GM15510 (cell line): Measurements from ENCODE around the gene ULK4.

Source experiments
- POLR2A ChIP-seq: IDR thresholded peaks from 3 replicates; pipeline ENCODE4 v1.6.1; 2011; ENCODE audit warnings: borderline replicate concordance; ENCODE audit not compliant: insufficient read length; ENCODE audit errors: extremely low read depth

Gene ULK4

DNA sequence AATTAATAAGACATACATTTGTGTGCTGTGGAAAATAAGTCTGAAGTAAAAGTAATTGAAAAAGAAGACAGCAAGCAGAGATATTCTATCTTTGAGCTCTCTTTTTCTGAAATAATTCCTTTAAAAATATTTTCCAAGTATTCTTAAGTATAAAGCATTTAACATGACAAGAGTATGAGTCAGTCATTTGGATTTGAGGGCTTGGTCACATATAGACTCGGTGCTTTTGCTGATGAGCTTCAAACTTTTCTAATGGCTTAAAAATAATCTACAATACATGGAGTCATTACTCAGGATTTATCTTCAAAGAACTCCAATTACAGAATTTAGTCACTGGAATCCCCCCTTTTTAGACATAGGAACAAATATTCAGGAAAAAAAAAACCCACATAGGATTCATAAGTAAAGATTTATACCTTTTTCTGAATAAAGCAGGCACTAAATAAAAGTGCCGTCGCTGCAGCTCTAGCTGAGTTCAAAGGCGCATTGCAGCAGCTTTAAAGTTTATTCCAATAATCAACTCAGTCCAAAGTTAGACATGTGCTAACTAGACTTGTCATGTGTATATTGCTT lies 615.1 kb downstream of the ULK4 start:
- TF ChIP-seq POLR2A = no peak

- no peak for TF ChIP-seq POLR2A
Observed at GRCh38 chr3:41345788-41346187, 616.1 kb downstream of the ULK4 start.

- no peak for TF ChIP-seq POLR2A
Observed at GRCh38 chr3:41339758-41340157, 622.1 kb downstream of the ULK4 start.

- TF ChIP-seq POLR2A = no peak
Observed at GRCh38 chr3:41338276-41338675, 623.6 kb downstream of the ULK4 start.

DNA sequence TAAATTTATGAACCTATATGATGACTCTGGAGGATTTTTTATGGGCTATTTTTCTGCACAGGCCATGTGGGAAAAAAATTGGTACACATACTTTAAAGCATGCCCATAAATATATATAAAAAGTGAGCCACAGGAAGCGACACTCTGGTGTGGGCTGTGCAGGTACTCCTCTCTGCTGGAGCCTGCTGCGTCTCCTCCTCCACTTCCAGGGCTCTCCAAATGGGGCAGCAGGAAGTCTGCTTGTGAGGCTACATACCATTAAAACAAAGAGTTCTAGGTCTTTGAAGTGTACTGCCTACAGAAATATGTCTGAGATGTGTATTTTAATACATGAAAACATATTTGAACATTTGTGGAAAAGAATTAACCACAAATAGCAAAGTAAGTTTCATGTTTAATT lies 627.5 kb downstream of the ULK4 start:
- no peak for TF ChIP-seq POLR2A

- no peak for TF ChIP-seq POLR2A
Observed at GRCh38 chr3:41331041-41331440, 630.9 kb downstream of the ULK4 start.

- TF ChIP-seq POLR2A = no peak
Observed at GRCh38 chr3:41330465-41330864, 631.4 kb downstream of the ULK4 start.

- no peak for TF ChIP-seq POLR2A
Observed at GRCh38 chr3:41329881-41330280, 632.0 kb downstream of the ULK4 start.

GRCh38 chr3:41328926-41329325 lies 633.0 kb downstream of the ULK4 start:
- TF ChIP-seq POLR2A = no peak

- no peak for TF ChIP-seq POLR2A
Observed at GRCh38 chr3:41327718-41328117, 634.2 kb downstream of the ULK4 start.

DNA sequence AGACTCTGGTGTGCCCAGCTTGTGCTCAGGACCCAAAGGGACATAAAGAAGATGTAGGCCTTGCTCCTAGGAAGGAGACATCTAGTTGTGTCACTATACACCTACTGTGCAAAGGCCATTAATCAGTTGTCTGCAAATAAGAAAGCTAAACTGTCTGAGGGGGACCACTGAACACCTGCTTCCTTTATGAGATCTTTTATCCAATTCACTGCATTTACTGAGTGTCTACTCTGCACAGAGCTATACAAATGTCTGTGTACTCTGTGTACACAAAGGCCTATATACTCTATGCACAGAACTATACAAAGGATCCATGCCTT lies 637.8 kb downstream of the ULK4 start:
- no peak for TF ChIP-seq POLR2A

- TF ChIP-seq POLR2A = no peak
Observed at GRCh38 chr3:41323467-41324155, 638.3 kb downstream of the ULK4 start.

- TF ChIP-seq POLR2A = no peak
Observed at GRCh38 chr3:41321642-41321980, 640.3 kb downstream of the ULK4 start.

- TF ChIP-seq POLR2A = no peak
Observed at GRCh38 chr3:41320953-41321641, 640.8 kb downstream of the ULK4 start.

DNA sequence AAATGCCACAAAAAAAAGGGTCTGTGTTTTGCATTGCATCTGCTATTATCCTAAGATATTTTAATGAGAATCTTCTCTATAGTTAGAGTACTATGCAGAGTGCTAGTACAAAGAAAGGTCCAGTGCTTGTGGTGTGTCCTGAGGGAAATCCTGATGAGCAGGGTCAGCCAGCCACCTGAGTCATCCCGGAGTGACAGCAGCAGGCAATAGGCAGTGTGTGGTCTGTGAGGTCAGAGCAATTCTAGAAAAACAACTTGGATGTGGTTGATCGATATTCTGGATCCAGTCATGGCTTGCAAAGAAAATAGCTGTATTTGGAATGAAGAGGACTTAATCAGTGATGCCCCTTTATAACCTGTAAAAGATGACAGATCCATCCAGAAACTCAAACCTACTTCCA lies 643.4 kb downstream of the ULK4 start:
- no peak for TF ChIP-seq POLR2A

GRCh38 chr3:41317718-41318117 lies 644.2 kb downstream of the ULK4 start:
- TF ChIP-seq POLR2A = no peak
